LNCAP (cell line): ENCODE results near the gene KCP.

Source experiments
- TF ChIP-seq, protein P1 (sequence below): fragments of 450-650 bp; IDR thresholded peaks from 2 replicates; pipeline ENCODE4 v1.5.1; 2017; ENCODE audit warnings: mild to moderate bottlenecking

Gene KCP

GRCh38 chr7:128948312-128948973 lies 37.9 kb upstream of the KCP start:
- TF ChIP-seq, protein P1, sequence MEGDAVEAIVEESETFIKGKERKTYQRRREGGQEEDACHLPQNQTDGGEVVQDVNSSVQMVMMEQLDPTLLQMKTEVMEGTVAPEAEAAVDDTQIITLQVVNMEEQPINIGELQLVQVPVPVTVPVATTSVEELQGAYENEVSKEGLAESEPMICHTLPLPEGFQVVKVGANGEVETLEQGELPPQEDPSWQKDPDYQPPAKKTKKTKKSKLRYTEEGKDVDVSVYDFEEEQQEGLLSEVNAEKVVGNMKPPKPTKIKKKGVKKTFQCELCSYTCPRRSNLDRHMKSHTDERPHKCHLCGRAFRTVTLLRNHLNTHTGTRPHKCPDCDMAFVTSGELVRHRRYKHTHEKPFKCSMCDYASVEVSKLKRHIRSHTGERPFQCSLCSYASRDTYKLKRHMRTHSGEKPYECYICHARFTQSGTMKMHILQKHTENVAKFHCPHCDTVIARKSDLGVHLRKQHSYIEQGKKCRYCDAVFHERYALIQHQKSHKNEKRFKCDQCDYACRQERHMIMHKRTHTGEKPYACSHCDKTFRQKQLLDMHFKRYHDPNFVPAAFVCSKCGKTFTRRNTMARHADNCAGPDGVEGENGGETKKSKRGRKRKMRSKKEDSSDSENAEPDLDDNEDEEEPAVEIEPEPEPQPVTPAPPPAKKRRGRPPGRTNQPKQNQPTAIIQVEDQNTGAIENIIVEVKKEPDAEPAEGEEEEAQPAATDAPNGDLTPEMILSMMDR = no peak

DNA sequence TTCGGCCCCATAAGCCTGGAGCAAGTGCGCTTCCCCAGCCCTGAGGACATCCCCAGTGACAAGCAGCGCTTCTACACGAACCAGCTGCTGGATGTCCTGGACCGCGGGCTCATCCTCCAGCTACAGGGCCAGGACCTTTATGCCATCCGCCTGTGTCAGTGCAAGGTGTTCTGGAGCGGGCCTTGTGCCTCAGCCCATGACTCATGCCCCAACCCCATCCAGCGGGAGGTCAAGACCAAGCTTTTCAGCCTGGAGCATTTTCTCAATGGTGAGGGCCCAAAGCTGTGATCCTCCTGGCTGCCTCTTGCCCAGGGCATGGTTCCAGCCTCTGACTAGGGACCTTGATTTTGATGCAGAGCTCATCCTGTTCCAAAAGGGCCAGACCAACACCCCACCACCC lies 37.3 kb upstream of the KCP start:
- TF ChIP-seq, protein P1 = no peak

GRCh38 chr7:128946936-128947830 lies 36.7 kb upstream of the KCP start:
- TF ChIP-seq, protein P1 = 0 out of 2 replicates have a peak, but pooled peaks have one; percentile 10

DNA sequence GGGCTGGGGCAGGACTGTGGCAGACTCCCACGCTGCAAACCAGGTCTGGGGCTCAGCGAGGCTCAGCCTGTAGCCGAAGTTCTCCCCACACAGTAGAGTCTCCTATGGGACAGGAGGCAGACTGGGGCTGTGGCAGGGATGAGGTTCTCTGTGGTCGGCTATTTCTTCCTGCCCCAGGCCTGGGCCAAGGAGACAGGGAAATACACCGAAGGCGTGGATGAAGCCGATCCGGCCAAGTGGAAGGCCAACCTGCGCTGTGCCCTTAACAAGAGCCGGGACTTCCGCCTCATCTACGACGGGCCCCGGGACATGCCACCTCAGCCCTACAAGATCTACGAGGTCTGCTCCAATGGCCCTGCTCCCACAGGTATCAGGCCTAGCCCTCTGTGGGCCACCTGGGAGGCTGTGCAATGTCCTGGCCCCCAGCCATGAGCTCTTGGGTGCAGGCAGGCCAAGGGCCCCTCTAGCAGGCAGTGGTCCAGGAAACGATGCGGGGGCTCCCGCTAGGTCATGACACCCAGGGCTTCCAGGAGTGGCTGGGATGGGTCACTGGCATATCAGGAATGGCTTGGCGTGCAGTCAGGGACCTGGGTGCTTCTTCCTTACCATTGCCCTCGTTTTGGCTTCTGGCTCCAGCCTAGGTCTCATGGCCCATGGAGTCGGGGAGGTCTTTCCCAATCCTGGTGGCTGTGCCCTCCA lies 35.3 kb upstream of the KCP start:
- TF ChIP-seq, protein P1 = no peak

- TF ChIP-seq, protein P1 = no peak
These were observed 34.2 kb upstream of the KCP start for GRCh38 chr7:128944487-128945236.

DNA sequence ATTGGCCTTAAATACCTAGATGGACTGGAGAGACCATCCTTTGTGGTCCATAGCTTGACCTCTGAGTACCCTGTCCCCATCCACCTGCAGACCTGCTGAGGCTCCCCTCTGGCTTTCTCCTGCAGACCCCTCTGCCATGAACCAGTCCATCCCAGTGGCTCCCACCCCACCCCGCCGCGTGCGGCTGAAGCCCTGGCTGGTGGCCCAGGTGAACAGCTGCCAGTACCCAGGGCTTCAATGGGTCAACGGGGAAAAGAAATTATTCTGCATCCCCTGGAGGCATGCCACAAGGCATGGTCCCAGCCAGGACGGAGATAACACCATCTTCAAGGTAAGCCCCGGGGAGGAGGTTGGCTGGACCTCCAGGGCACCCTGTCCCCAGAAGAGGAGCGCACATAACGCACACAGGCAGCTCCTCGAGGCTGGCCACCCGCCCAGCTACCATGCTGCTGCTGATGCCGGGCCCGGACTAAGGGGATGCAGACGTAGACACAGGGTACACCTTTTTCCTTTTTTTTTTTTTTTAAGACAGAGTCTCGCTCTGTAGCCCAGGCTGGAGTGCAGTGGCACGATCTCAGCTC lies 31.5 kb upstream of the KCP start:
- TF ChIP-seq, protein P1 = no peak
